ENCODE data around the gene CDH26.

DNA sequence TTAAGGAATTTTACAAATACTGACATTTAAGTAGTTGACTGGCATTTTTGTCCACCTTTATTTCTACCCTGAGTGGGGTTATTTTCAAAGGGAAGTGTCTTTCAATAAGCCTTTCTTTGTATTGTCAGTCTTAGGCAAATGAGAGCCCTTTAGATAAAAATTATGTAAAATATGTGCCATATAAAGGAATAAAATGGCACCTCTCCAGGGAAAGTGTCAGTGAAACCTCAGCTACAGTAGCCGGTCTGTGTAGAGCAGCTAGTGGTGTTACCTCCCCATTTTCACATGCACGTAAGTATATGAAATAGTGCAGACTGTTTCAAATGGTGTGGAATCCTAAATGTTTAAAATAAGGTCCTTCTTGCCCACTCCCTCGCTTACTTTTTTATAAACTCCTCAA is 13.0 kb upstream of the CDH26 start:
- no peak for TF ChIP-seq POLR2A (IDR thresholded peaks at IDR 0.05)
- TF ChIP-seq, protein P1, sequence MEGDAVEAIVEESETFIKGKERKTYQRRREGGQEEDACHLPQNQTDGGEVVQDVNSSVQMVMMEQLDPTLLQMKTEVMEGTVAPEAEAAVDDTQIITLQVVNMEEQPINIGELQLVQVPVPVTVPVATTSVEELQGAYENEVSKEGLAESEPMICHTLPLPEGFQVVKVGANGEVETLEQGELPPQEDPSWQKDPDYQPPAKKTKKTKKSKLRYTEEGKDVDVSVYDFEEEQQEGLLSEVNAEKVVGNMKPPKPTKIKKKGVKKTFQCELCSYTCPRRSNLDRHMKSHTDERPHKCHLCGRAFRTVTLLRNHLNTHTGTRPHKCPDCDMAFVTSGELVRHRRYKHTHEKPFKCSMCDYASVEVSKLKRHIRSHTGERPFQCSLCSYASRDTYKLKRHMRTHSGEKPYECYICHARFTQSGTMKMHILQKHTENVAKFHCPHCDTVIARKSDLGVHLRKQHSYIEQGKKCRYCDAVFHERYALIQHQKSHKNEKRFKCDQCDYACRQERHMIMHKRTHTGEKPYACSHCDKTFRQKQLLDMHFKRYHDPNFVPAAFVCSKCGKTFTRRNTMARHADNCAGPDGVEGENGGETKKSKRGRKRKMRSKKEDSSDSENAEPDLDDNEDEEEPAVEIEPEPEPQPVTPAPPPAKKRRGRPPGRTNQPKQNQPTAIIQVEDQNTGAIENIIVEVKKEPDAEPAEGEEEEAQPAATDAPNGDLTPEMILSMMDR (IDR thresholded peaks at IDR 0.05) = no peak

All from ovary (tissue), 3 donors.